ENCODE data around the gene RTTN. TPM values are rescaled to one million over a fixed set of nuclear protein-coding genes. Genes with fewer than 3 reads are reported as not detected.
A peak's percentile ranks its signal among the peaks of the same experiment; 100 is the strongest.
"Not testable (repeated sequence)": the region's sequence is repeated elsewhere in the genome, so short reads cannot be mapped to it uniquely, and the experiment has no call there.

RTTN gene
- total RNA-seq, 2 donors from 2014 or later = 27.6 to 31.4 TPM

- H3K36me3 Mint-ChIP-seq (ENCODE audit: insufficient read depth in 2 of 2) = peaks cover 4 to 38% of the 10 kb centered on the region in 2 donors
- no peaks in the 10 kb centered on the region for H3K27me3 Mint-ChIP-seq (ENCODE audit: low read depth)
- H3K27ac Mint-ChIP-seq = no peak overlapping the region
- ATAC-seq (replicated peaks in 1 of 2) (no peak), DNase-seq (no peak)
- H3K9me3 Mint-ChIP-seq = peaks cover 0 to 5% of the 10 kb centered on the region in 2 donors
- peaks cover 20% of the 10 kb centered on the region for H3K4me1 Mint-ChIP-seq (ENCODE audit: low read depth)
- no peak overlapping the region for H3K4me3 Mint-ChIP-seq
Observed at GRCh38 chr18:69995774-69996173, 209.7 kb downstream of the RTTN start.

DNA sequence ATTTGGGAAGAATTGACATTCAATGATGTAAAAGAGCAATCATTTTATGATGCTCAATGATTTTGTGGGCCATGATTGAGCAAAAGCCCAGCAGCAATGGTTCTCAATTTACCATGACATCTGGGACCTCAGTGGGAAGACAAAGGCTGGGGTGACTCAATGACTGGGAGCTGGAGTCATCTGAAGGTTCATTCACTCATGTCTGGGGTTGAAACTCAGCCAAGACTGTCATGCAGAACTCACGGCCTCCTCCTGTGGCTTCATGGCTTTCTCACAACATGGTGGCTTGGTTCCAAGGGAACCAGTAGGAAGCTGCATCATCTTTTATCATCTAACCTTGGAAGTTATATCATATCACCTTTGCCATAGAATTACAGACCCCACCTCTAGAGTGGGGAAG is 212.7 kb downstream of the RTTN start:
- ATAC-seq (replicated peaks in 1 of 2) (no peak), DNase-seq (no peak)
- no peaks in the 10 kb centered on the region for H3K27me3 Mint-ChIP-seq (ENCODE audit: low read depth)
- H3K4me3 Mint-ChIP-seq = no peak overlapping the region
- no peak overlapping the region for H3K27ac Mint-ChIP-seq
- peaks cover 14% of the 10 kb centered on the region in 2 donors for H3K9me3 Mint-ChIP-seq
- peaks cover 10 to 54% of the 10 kb centered on the region in 2 donors for H3K36me3 Mint-ChIP-seq (ENCODE audit: insufficient read depth in 2 of 2)
- H3K4me1 Mint-ChIP-seq (ENCODE audit: low read depth) = peaks cover 17% of the 10 kb centered on the region

GRCh38 chr18:69987870-69988269 is 217.6 kb downstream of the RTTN start:
- ATAC-seq (replicated peaks in 1 of 2) = no peak
- Mint-ChIP-seq H3K27me3 (ENCODE audit: low read depth) (no peaks in the 10 kb centered on the region), H3K36me3 (ENCODE audit: insufficient read depth in 2 of 2) (peaks cover 18 to 36% of the 10 kb centered on the region in 2 donors), H3K4me3 (no peak overlapping the region), H3K4me1 (ENCODE audit: low read depth) (peaks cover 3% of the 10 kb centered on the region), H3K9me3 (peaks cover 15 to 24% of the 10 kb centered on the region in 2 donors), H3K27ac (no peak overlapping the region)
- no peak for DNase-seq

- ATAC-seq (replicated peaks in 1 of 2) = no peak
- H3K9me3 Mint-ChIP-seq = peaks cover 13 to 24% of the 10 kb centered on the region in 2 donors
- DNase-seq = no peak
- peaks cover 29% of the 10 kb centered on the region for H3K4me1 Mint-ChIP-seq (ENCODE audit: low read depth)
- no peak overlapping the region for H3K4me3 Mint-ChIP-seq
- H3K27me3 Mint-ChIP-seq (ENCODE audit: low read depth) = no peaks in the 10 kb centered on the region
- no peak overlapping the region for H3K27ac Mint-ChIP-seq
- peaks cover 18 to 31% of the 10 kb centered on the region in 2 donors for H3K36me3 Mint-ChIP-seq (ENCODE audit: insufficient read depth in 2 of 2)
Observed at GRCh38 chr18:69985239-69985638, 220.2 kb downstream of the RTTN start.

- DNase-seq = no peak
- H3K9me3 Mint-ChIP-seq = peaks cover 5 to 7% of the 10 kb centered on the region in 2 donors
- H3K36me3 Mint-ChIP-seq (ENCODE audit: insufficient read depth in 2 of 2) = peaks cover 8 to 18% of the 10 kb centered on the region in 2 donors
- no peaks in the 10 kb centered on the region for H3K27me3 Mint-ChIP-seq (ENCODE audit: low read depth)
- ATAC-seq (replicated peaks in 1 of 2) = no peak
- peak overlapping the region; percentile 59 for H3K27ac Mint-ChIP-seq
- H3K4me3 Mint-ChIP-seq = peak overlapping the region in 1 of 2 donors; percentile 77
- H3K4me1 Mint-ChIP-seq (ENCODE audit: low read depth) = peaks cover 51% of the 10 kb centered on the region
Observed at GRCh38 chr18:69982417-69982816, 223.1 kb downstream of the RTTN start.

DNA sequence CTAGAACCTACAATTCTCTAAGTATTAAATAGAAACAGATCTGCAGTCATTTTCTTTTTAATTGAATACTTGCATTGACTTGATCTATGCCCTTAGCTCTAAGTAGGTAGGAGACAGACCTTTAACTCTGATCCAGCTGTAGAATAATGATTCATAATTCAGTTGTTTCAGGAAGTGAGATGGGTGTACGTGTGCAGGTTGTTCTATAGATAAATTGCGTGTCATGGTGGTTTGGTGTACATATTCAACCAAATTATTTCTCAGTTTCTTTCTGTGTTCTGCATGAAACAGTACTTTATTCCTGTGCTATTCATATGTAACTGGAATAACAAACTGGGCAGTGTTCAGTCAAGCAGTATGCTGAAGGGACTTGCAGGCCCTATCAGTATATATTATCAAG is 223.5 kb downstream of the RTTN start:
- Mint-ChIP-seq H3K4me1 (ENCODE audit: low read depth) (peaks cover 51% of the 10 kb centered on the region), H3K27me3 (ENCODE audit: low read depth) (no peaks in the 10 kb centered on the region), H3K4me3 (peak overlapping the region in 1 of 2 donors; percentile 77), H3K9me3 (peaks cover 4 to 7% of the 10 kb centered on the region in 2 donors), H3K27ac (peak overlapping the region; percentile 59), H3K36me3 (ENCODE audit: insufficient read depth in 2 of 2) (peaks cover 6 to 19% of the 10 kb centered on the region in 2 donors)
- ATAC-seq (replicated peaks in 1 of 2) (peak; percentile 64 to 65), DNase-seq (no peak)

- peaks cover 51% of the 10 kb centered on the region for H3K4me1 Mint-ChIP-seq (ENCODE audit: low read depth)
- DNase-seq (no peak), ATAC-seq (replicated peaks in 1 of 2) (no peak)
- peak overlapping the region; percentile 84 for H3K27ac Mint-ChIP-seq
- peaks cover 5 to 21% of the 10 kb centered on the region in 2 donors for H3K36me3 Mint-ChIP-seq (ENCODE audit: insufficient read depth in 2 of 2)
- H3K9me3 Mint-ChIP-seq = peaks cover under 1 to 11% of the 10 kb centered on the region in 2 donors
- H3K27me3 Mint-ChIP-seq (ENCODE audit: low read depth) = no peaks in the 10 kb centered on the region
- H3K4me3 Mint-ChIP-seq = peak overlapping the region; percentile 4 to 77
Observed at GRCh38 chr18:69980982-69981804, 224.3 kb downstream of the RTTN start.

DNA sequence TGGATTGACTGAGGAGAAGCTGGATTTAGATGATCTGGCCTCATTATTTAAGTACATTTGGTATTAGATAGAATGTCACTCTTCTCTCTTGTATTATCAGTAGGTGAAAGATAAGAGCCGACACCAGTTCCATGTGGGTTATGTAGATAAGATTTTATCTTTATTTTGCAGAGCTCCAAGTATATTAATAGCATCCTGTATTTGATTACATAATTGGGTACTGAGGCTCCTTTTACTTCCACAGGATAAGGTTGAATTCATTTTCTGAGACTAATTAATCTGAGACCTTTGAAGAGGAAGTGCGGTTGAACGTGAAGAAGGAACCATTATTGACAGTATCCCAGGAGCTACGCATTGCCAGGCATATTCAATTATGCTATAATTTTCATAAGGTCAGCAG is 225.0 kb downstream of the RTTN start:
- Mint-ChIP-seq H3K27ac (peak overlapping the region; percentile 38), H3K4me1 (ENCODE audit: low read depth) (peaks cover 51% of the 10 kb centered on the region), H3K27me3 (ENCODE audit: low read depth) (no peaks in the 10 kb centered on the region), H3K36me3 (ENCODE audit: insufficient read depth in 2 of 2) (peaks cover 6 to 25% of the 10 kb centered on the region in 2 donors), H3K9me3 (peaks cover 3 to 11% of the 10 kb centered on the region in 2 donors), H3K4me3 (peak overlapping the region; percentile 12 to 77)
- ATAC-seq (replicated peaks in 1 of 2) (no peak), DNase-seq (no peak)

DNA sequence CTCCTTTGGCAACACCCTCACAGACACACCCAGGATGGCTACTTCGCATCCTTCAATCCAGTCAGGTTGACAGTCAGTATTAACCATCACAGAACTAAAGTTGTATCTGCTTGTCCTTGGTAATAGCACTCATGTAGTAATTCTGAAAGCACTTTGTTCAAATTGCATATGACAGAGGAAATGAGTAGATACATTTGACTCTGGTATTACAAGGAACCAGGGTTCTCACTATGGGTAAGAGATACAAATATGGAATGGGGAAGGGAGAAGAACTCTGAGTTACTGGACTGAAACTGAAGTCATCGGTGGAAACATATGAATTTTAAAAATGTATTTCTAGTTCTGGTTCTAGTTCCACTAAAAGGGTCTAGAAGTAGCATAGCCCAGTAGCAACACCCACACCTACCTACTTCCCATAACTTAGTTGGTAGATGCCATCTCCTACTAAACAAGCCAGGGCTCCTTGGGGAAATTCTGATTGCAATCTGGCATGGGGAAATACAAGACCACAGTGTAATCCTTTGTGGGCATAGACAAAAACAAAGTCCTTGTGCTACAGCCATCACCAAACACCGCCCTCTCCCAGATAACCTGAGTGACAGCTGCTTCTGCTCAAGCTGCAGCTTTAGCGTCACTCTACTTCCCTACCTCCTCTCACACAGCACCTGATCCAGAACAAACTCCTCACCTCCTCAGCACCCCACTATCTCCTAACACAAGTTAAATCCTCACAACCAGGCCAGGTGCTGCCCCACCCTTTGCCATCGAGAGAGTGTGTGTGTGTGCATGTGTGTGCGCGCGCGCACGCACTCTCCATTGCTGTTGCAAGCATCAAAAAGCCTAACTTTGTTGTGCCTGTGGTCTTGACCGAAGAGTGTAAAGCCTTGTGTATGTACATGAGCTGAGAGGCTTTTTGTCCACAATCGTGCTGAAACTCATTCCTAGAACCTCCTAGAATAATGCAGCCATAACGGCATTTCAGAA is 226.5 kb downstream of the RTTN start:
- Mint-ChIP-seq H3K4me3 (peak overlapping the region; percentile 8 to 77), H3K27ac (peak overlapping the region; percentile 50), H3K9me3 (peaks cover 8 to 11% of the 10 kb centered on the region in 2 donors), H3K36me3 (ENCODE audit: insufficient read depth in 2 of 2) (peaks cover 10 to 25% of the 10 kb centered on the region in 2 donors), H3K27me3 (ENCODE audit: low read depth) (no peaks in the 10 kb centered on the region), H3K4me1 (ENCODE audit: low read depth) (peaks cover 56% of the 10 kb centered on the region)
- peak; percentile 83 to 89 for ATAC-seq (replicated peaks in 1 of 2)
- no peak for DNase-seq

DNA sequence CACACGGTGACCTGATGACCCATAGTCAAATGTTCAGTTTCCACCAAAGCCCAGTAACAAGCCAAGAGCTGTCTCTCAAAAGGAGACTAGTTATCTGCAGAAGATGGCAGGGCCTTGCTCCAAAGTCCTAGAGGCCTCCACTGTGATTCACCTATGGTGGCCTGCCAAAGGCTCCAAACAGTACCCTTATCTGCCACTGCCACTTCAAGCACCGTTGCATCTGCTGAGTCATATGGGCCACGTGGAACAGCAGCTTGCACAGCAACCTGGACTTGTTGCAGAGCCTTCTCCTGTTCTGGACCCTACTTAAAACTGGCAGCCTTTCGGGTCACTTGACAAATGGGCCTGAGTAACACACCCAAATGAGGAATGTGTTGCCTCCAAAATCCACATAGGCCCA is 230.2 kb downstream of the RTTN start:
- not testable (repeated sequence) for H3K27me3 Mint-ChIP-seq (ENCODE audit: low read depth); DNase-seq; H3K4me3 Mint-ChIP-seq; H3K27ac Mint-ChIP-seq; ATAC-seq (replicated peaks in 1 of 2)
- Mint-ChIP-seq H3K36me3 (ENCODE audit: insufficient read depth in 2 of 2) (peaks cover 12 to 33% of the 10 kb centered on the region in 2 donors), H3K4me1 (ENCODE audit: low read depth) (peaks cover 27% of the 10 kb centered on the region), H3K9me3 (peaks cover 14 to 17% of the 10 kb centered on the region in 2 donors)

GRCh38 chr18:69974365-69974764 is 231.1 kb downstream of the RTTN start:
- H3K27ac Mint-ChIP-seq = peak overlapping the region; percentile 52
- no peaks in the 10 kb centered on the region for H3K27me3 Mint-ChIP-seq (ENCODE audit: low read depth)
- ATAC-seq (replicated peaks in 1 of 2) (no peak), DNase-seq (no peak)
- no peak overlapping the region for H3K4me3 Mint-ChIP-seq
- H3K36me3 Mint-ChIP-seq (ENCODE audit: insufficient read depth in 2 of 2) = peaks cover 12 to 29% of the 10 kb centered on the region in 2 donors
- H3K4me1 Mint-ChIP-seq (ENCODE audit: low read depth) = peaks cover 18% of the 10 kb centered on the region
- H3K9me3 Mint-ChIP-seq = peaks cover 14 to 15% of the 10 kb centered on the region in 2 donors

- Mint-ChIP-seq H3K9me3 (peaks cover 6 to 8% of the 10 kb centered on the region in 2 donors), H3K27me3 (ENCODE audit: low read depth) (no peaks in the 10 kb centered on the region), H3K4me3 (no peak overlapping the region), H3K4me1 (ENCODE audit: low read depth) (peaks cover 17% of the 10 kb centered on the region), H3K27ac (no peak overlapping the region), H3K36me3 (ENCODE audit: insufficient read depth in 2 of 2) (peaks cover 4 to 12% of the 10 kb centered on the region in 2 donors)
- ATAC-seq (replicated peaks in 1 of 2) (no peak), DNase-seq (no peak)
Observed at GRCh38 chr18:69969491-69969890, 236.0 kb downstream of the RTTN start.

DNA sequence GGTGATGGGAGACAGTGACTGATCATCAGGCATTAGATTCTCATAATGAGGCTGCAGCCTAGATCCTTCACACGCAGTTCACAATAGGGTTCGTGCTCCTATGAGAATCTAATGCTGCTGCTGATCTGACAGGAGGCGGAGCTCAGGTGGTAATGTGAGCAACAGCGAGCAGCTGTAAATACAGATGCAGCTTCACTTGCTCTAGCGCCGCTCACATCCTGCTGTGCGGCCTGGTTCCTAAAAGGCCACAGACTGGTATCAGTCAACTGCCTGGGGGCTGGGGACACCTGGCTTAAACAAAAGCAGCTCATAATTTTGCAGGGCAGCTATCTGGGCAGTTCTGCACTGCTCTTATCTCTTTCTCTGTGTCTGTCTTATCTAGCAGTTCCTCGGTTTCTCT is 237.4 kb downstream of the RTTN start:
- H3K4me1 Mint-ChIP-seq (ENCODE audit: low read depth) = peaks cover 17% of the 10 kb centered on the region
- H3K9me3 Mint-ChIP-seq = peaks cover 6 to 8% of the 10 kb centered on the region in 2 donors
- peaks cover 4 to 12% of the 10 kb centered on the region in 2 donors for H3K36me3 Mint-ChIP-seq (ENCODE audit: insufficient read depth in 2 of 2)
- peak overlapping the region; percentile 21 to 31 for H3K4me3 Mint-ChIP-seq
- no peak for DNase-seq
- peak; percentile 83 to 90 for ATAC-seq (replicated peaks in 1 of 2)
- H3K27ac Mint-ChIP-seq = no peak overlapping the region
- H3K27me3 Mint-ChIP-seq (ENCODE audit: low read depth) = no peaks in the 10 kb centered on the region

Measured in activated T-cell treated with anti-CD3 and anti-CD28 coated beads, Interleukin-2, amount 50 U/mL, for 72 hours (primary cell).